NCI-H2227 (cell line): ENCODE results near the gene CCDC178.

Source experiments
- DNase-seq: peaks from one replicate; lab custom pipeline; 2025; ENCODE audit not compliant: unreplicated experiment; lab: John Stamatoyannopoulos, UW

The CCDC178 gene

DNA sequence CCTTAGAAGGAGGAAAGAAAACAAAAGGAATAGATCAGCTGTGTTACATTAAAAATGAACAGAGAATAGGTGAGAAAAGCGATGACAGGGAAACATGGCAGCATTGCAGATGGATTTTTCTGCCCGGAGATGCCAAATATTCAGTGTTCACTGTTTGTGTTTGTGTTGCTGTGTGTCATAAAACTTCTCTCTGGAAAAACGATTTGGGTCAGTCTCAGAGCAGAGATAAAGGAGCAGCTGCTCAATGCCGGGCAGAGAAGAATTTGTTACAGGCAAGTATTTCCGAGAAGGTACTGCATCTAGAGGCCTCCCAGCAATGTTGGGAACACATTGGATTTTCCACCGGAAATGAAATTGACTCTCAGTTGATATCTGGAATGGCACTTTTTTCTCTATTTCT, 511.3 kb downstream of the CCDC178 start:
- DNase-seq, result no peak

DNA sequence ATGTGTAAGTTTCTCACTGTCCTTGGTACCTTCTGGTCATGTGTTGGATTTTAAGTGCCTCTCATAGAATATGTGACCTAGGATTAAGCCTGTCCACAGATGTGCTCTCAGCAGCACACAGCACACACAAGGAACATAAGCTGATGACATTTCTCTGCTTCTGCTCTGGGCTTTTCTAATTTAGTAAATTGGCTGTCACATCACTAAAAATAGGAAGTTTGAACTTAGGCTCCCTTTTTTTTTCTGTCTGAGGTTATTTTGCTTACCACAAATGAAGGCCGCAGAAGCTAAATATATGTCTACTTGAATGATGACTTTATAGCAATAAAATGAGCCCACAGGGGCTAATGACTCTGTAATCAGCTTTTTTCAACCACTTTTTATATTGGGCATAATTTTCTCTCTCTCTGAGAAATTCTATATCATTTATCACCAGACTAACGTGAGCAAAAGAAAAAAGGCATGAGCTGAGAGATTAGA, 517.5 kb downstream of the CCDC178 start:
- no peak for DNase-seq

DNA sequence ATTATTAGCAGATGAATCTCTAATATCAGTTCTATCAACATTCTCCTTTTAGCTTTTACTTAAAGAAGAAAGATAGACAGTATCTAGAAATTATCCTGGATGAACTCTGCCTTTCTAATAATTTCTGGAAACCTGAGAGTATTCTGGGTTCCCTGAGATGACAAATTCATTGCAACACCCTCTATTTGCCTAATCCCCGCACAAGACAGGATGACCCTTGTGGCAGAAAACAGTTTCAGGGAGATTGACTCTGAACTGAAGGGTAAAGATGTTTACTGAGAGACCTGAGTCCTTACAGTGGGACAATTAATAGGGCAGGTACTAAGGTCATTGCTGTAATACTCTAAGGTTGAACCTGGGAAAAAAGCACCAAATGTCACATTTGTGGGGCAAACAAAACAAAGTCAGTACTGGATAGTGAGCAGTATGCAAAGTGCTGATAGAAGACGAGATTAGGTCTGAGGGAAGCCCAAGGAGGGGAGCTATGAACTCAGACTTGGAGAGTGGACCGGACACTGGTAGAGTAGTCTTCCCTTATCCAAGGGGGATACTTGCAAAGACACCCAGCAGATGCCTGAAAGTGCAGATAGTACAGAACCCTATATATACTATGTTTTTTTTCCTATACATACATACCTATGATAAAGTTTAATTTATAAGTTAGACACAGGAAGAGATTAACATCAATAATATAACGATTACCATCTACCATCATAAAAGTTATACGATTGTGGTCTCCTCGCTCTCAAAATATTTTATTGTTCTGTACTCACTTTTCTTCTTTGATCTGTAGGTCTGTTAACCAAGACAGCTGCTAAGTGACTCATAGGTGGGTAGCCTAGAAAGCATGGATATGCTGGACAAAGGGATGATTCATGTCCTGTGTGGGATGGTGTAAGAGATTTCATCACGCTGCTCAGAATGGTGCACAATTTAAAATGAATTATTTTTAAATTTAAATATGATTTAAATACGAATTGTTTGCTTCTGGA, 519.4 kb downstream of the CCDC178 start:
- DNase-seq, result no peak

DNA sequence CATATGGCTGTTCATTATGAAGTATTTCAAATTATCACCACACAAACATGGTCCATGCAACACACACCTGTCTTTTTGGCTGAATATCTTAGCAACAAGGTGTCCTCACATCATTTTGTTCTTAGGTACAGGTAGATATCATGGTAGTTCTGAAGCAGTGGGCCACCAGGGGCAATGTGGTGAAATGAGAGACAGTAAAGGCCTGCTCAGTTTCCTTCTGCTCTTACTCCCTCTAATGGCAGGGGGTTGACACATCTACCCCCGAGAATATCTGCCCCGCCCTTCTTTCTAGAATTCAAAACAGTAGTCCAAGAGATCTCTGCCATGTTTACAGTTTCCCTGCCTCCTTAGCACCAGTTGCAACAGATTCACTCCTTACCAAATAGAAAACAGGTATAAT, 520.7 kb downstream of the CCDC178 start:
- DNase-seq, result no peak

DNA sequence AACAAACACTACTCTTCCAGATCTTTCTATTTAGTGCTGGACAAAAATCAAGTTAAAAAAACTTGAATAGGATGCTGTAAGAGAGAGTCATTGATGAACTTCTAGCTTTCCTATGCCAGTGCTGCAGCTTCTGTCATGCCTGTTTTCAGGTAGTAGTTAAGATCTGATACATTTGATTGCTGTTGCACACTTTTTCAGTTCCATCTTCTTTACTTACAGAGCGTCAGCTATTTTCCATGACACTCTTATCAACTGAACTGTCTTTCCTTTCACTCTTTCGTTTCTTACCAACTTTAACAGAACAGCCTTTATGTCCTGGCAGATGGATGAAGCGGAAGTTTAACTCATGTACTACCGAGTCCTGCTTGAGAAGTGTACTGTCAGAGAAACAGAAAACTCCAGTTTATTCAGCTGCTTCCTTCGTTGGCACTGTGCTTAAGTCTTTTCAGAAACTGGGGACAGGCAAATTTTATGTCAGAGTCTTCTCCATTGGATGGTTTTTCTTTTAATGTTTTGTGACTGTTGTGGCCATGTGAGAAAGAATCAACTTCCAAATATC, 521.8 kb downstream of the CCDC178 start:
- no peak for DNase-seq

DNA sequence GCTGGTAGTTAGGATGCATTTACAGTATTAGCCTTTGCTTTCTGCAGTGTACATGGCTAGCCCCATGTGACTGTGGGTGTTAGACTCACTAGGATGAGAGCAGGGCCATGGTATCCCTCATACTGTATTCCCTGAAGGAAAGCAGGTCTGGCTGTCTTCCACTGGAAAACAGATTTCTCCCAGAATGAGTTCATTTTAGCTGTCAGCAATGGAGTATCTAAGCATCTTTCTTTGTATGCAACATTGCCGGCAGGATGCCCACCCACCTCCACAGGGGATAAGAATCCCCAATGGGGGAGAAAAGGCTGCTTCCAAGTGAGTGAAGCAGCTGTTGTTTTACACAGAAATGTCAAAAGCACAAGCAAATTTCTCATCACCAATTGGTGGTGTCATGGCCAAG, 525.0 kb downstream of the CCDC178 start:
- DNase-seq, result no peak

DNA sequence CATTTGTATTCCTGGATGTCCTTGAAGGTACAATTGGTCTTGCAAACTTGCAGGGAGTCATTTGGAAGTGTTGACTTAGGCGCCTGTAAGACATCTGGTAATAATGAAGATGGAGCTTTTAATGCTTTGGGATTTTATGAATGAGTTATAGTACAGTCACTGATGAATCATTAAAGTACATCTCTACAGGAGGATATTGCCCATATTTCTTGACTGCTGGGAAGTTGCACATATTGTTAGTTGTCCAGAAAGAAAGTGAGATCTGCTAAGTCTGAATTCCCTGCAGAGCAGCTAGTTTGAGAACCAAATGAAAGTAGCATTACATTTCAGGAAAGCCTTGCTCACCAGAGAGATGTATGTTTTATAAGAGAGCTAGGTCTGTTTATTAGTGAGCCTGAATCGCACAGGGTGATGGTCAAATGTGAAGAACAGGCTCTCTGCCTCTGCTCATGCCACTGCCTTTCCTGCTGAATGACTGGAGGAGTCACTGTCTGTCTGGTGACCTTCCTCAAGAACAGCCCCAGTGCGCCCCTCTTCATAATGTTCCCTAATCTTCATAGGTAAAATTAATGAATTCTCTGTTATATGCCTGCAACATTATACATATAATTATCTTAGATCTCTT, 528.7 kb downstream of the CCDC178 start:
- no peak for DNase-seq

DNA sequence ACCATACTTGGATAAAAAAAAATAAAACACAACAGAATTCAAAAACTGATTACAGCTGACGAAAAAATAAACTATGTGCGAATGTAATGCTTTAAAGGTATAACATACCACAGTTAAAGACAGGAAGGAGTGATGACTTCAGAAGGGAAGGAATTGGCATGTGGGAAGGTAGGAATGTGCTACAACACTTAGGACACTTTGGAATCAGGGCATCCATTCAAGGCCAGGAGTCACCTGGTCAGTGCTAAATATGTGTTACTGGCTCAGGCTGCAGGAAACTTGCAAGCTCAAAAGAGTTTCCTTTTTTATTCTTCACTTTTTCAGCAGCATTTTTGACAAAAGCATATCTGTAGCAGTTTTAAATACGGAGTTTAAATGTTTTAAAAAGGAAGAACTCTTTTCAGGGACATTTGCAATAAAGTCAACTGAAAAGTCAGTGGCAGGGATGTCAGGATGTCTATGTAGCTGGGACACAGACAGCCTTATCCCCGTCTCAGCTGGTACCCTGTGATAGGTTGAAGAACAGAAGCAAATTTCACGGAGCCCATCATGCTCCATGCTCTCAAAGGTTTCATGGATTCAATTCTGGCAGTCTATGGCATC, 529.7 kb downstream of the CCDC178 start:
- no peak for DNase-seq

DNA sequence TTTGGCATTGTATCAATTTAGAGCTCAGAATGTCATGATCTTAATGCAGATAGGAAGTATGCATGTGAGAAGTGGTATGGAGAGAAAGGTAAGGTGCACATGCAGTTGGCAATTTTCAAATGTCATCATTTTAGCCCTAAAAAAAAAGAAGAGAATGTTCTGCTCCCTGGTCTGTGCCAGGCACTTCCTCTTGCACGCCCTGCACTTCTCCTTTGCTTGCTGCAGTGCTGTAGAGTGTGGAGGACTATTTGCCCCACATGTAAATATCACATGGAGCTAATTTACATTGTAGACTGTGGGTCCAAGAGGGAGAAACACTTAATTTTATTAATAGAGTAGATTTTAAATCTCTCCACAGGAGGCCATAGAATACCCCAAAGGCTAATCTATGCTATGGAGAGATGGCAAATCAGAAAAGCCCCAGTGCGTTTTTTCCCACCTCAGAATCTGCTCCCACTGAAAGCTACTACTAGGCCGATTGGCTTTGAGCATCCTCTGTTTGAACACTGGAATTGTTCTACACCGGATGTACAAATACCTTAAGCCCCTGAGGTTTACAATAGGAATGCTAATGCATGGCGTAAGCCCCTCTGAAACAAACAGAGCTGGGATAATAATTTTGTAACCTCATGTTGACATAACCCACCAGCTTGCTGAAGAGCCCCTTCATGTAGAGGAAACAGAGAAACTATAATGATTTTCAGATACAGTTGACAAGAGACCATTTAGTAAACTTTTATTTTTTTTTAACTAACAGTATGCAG, 530.5 kb downstream of the CCDC178 start:
- DNase-seq, result no peak

DNA sequence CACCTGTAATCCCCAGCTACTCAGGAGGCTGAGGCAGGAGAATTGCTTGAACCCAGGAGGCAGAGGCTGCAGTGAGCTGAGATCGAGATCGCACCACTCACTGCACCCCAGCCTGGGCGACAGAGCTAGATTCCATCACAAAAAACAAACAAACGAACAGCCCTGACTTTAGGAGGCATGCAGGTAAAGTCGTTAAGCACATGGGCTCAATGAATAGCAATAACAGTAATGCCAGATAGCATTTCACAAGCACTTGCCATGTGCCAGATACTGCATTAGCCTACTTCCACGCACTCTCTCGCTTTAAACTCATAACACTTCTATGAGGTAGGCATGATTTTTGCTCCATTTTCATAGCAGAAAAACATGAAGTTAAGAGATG, 532.1 kb downstream of the CCDC178 start:
- DNase-seq, result no peak

DNA sequence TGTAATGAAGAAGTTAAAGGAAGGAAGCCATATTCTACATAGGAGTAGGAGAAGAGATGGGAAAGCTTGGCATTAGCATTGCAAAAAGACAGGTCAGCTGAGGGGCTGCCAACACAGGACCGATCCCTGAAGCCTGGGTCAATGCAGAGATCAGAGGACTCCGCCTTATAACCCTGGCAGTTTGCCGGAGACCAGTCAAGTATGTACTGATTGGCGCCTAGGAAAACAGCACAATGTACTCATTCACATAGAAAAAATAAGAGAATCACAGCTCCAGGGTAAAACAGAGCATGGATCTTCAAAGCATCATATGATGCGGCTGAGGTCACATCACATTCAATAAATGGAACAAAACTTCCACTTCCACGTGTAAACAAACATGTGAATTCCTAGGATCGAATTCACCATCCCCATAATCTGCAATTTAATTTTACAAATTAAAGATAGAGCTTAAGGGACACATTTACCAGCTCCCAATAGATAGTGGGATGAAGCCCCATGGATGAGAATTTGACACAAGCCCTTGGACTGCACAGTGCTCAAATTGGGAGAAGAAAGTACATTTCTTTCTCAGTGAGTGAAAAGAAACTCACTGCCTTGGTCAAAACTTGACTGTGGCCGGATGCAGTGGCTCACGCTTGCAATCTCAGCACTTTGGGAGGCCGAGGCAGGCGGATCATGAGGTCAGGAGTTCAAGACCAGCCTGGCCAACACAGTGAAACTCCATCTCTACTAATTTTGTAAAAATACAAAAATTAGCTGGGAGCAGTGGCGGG, 532.7 kb downstream of the CCDC178 start:
- DNase-seq, result no peak

DNA sequence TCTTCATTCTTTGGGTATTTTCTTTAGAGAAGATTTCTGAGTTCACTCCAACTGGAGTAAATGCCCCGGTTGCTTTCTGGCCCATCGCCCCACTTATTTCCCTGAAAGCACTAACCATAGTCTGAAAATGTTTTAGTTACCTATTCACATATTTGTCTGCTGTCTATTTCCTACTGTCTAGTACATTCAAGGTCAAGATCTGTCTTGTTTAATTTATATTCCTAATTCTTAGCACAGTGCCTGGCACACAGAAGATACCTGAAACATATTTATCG, 533.3 kb downstream of the CCDC178 start:
- no peak for DNase-seq

DNA sequence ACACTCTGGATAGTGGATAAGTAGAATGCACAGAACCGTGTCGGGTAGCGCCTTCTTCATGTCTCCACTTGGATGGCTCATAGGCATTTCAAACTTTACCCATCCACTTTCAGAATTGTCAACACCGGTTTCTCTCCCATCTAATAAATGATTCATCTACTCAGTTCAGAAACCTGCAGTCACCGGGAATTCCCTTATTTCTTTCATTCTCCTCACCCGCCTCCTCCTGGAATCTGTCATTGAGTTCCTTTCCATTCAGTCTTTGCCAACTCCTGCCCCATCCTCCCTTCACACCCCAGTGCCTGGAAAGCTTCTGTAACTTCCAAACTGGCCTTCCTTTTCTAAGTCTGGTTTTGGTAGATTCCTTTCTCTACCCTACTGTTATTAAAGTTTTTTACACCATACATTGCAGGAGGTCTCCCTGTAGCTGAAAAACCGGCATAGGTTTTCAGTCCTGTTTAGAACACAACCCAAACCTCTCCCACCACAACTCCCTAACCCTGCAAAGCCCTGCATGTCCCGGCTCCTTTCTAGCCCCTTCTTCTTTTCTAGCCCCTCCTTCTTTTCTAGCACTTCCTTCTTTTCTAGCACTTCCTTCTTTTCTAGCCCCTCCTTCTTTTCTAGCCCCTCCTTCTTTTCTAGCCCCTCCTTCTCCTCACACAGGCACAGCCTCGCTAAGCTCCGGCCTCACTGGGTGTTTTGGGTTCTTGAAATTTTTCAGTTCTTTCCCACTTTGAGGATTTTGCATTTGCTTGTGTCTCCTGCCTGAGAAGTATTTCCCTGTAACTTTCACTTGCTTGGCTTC, 533.8 kb downstream of the CCDC178 start:
- DNase-seq, result no peak

DNA sequence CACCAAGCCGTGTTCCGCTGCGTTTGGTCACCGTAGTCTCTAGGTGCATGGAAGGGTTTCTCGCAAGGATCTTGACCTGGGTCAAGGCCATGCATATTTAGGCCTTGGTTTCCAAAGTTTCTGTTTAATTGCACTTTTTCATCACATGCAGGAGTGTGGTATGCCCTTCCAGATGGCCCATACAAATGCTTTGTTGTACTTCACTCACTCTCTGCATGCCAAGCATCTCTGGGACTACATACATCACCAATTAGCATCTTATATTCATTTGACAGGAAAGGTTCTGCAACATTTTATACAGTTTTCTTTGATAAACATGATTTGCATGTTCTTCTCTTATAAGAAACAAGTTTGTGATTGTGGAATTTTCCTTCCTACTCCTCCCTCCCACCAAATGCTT, 534.9 kb downstream of the CCDC178 start:
- no peak for DNase-seq

DNA sequence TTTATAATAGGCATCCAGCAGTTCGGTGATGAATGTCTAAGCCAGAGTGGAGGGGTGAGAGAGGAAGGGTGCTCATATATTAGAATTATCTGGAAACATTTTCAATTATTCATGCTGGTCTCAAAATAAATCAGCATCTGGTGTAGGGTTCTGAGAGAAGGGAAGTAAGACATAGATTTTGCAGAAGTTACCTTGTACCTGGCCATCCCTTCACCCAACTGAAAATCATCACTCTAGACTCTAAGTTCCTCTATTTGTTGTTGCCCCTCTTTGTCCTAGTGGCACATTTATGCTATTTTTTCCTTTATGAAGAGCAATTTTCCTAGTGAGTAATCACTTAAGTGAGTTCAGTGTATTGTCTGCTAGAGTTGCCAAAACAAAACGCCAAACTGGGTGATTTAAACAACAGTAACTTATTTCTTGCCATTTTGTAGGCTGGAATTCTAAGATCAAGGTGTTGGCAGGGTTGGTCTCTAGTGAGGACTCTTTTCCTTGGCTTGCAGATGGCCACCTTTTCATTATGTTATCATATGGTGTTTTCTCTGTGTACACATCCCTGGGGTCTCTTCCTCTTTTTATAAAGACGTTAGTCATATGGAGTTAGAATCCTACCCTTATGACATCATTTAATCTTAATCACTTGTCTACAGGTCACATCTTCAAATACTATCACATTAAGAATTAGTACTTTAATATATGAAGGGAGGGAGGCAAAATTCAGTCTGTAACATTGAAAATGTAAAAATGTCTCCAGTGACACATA, 537.8 kb downstream of the CCDC178 start:
- DNase-seq, result no peak

DNA sequence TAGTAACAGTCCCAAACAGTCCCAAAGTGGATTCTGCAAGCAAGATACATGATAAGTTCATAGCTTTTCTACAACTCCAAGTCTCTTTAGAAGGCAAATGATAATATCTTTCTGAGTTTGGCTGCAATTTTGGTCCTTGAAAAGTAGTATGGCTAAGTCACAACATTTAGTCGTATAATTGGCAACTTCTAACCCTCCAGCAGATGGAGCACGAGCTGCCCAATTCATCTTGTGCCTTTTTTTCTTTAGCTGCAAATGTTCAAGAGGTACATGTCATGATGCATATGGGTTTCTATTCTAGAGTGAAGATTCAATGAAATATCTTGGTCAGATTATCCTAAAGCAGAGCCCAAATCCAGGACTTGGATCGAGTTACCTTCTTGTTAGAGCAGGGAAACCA, 540.7 kb downstream of the CCDC178 start:
- no peak for DNase-seq

DNA sequence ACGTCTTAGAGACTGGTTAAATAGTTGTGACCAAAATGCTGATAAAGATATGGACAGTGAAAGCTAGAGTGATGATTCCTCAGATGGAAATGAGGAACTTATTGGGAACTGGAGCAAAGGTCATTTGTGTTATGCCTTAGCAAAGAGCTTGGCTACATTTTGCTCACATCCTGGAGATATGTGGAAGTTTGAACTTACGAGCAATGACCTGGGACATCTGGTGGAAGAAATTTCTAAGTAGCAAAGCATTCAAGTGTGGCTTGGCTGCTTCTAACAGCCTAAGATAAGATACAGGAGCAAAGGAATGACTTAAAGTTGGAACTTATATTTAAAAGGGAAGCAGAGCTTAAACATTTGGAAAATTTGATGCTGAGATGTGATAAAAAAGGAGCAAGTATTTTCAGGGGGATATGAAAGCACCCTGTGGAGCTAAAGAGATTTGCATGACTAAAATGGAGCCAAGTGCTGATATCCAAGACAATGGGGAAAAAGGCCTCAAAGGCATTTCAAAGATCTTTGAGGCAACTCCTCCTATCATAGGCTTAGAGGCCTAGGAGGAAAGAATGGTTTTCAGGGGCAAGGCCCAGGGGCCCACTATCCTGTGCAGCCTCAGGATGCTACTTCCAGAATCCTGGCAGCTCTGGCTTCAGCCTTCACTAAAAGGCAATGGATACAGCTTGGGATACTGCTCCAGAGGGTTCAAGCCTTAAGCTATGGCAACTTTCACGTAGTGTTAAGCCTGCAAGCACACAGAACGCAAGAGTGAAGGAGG, 543.6 kb downstream of the CCDC178 start:
- DNase-seq, result no peak

DNA sequence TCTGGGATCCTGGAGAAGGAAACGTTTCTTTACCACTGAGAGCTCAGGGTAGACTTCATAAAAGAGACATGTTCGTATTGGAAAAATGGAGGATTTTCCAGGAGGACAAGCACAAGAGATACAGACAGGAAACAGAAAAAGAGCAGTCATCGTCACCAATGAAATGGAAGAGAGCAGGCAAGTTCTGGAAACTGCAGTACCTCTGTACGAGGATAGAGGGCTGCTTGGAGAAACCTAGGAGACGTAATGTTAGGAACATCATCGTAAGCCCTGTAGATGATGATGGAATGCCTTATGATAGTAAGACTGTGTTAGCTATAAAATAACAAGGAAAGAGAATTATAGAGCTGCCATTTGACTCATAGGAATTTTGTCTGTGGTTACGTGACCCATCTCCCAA, 546.6 kb downstream of the CCDC178 start:
- no peak for DNase-seq
